Mesenchymal stem cell (in vitro differentiated cells and primary cell): ENCODE results near the gene MEIKIN.

Experiments used
- DNase-seq: peaks from one replicate; pipeline ENCODE4 v3.0.0-alpha.2; 2013
- H2AFZ ChIP-seq: one replicate; pipeline ENCODE4 v1.6.1; 2013; ENCODE audit warnings: low read depth, mild to moderate bottlenecking, control low read depth, inconsistent platforms, low read length, moderate library complexity
- H2AK5ac ChIP-seq: 2 replicates; pipeline ENCODE4 v1.6.1; 2013; ENCODE audit warnings: low read length, moderate library complexity, mild to moderate bottlenecking, inconsistent platforms; ENCODE audit not compliant: severe bottlenecking
- H2BK120ac ChIP-seq: one replicate; pipeline ENCODE4 v1.6.1; 2013; ENCODE audit warnings: low read depth, mild to moderate bottlenecking, inconsistent platforms, low read length, moderate library complexity
- H2BK12ac ChIP-seq, 2 experiments: one replicate each; pipeline ENCODE4 v1.6.1; 2013; ENCODE audit warnings: inconsistent platforms in 2 of 2, low read length in 2 of 2, mild to moderate bottlenecking in 2 of 2, moderate library complexity in 2 of 2, control low read depth in 1 of 2
- H2BK15ac ChIP-seq: one replicate; pipeline ENCODE4 v1.6.1; 2013; ENCODE audit warnings: mild to moderate bottlenecking, low read depth, inconsistent platforms; ENCODE audit not compliant: poor library complexity, severe bottlenecking
- H2BK5ac ChIP-seq: 2 replicates; pipeline ENCODE4 v1.6.1; 2013; ENCODE audit warnings: low read depth, mild to moderate bottlenecking, low read length, control low read depth, inconsistent platforms; ENCODE audit not compliant: poor library complexity, severe bottlenecking
- H3K14ac ChIP-seq, 2 experiments: one replicate each; pipeline ENCODE4 v1.6.1; 2013; ENCODE audit warnings: inconsistent platforms in 2 of 2, low read length in 2 of 2, control low read depth in 1 of 2, mild to moderate bottlenecking in 1 of 2, moderate library complexity in 1 of 2
- H3K18ac ChIP-seq, 2 experiments: one replicate each; pipeline ENCODE4 v1.6.1; 2013; ENCODE audit warnings: inconsistent platforms in 2 of 2, low read length in 2 of 2, control low read depth in 1 of 2, low read depth in 1 of 2, mild to moderate bottlenecking in 1 of 2
- H3K23ac ChIP-seq, 2 experiments: one replicate each; pipeline ENCODE4 v1.6.1; 2013; ENCODE audit warnings: inconsistent platforms in 2 of 2, low read length in 2 of 2, mild to moderate bottlenecking in 2 of 2, moderate library complexity in 2 of 2, control low read depth in 1 of 2
- H3K27ac ChIP-seq: 2 replicates; pipeline ENCODE4 v1.5.1; 2013; ENCODE audit warnings: mild to moderate bottlenecking, moderate library complexity, low read length, control low read depth, inconsistent platforms; ENCODE audit not compliant: poor library complexity, severe bottlenecking
- H3K27me3 ChIP-seq, 2 experiments: 2 replicates each; pipeline versions ENCODE4 v1.6.1 to v1.7.0; 2013; ENCODE audit warnings: low read length in 2 of 2, mild to moderate bottlenecking in 2 of 2, moderate library complexity in 2 of 2, control low read depth in 1 of 2, inconsistent platforms in 1 of 2; ENCODE audit not compliant: control insufficient read depth in 1 of 2, insufficient read depth in 1 of 2
- H3K36me3 ChIP-seq, 2 experiments: 2 replicates each; pipeline versions ENCODE4 v1.6.1 to v1.7.0; 2013; ENCODE audit warnings: low read length in 2 of 2, control low read depth in 1 of 2, inconsistent platforms in 1 of 2, low read depth in 1 of 2, mild to moderate bottlenecking in 1 of 2; ENCODE audit not compliant: insufficient read depth in 2 of 2, control insufficient read depth in 1 of 2
- H3K4ac ChIP-seq, 2 experiments: one replicate each; pipeline ENCODE4 v1.6.1; 2013; ENCODE audit warnings: inconsistent platforms in 2 of 2, low read length in 2 of 2, mild to moderate bottlenecking in 2 of 2, moderate library complexity in 2 of 2, control low read depth in 1 of 2, low read depth in 1 of 2
- H3K4me1 ChIP-seq: 2 replicates; pipeline ENCODE4 v1.6.1; 2013; ENCODE audit warnings: low read depth, low read length, control low read depth; ENCODE audit not compliant: control insufficient read depth, insufficient read depth
- H3K4me2 ChIP-seq: 2 replicates; pipeline ENCODE4 v1.6.1; 2013; ENCODE audit warnings: low read length, mild to moderate bottlenecking, inconsistent platforms; ENCODE audit not compliant: poor library complexity, severe bottlenecking
- H3K4me3 ChIP-seq, 2 experiments: 2 replicates each; pipeline versions ENCODE4 v1.5.1 to v1.7.0; 2013; ENCODE audit warnings: low read length in 2 of 2, mild to moderate bottlenecking in 2 of 2, control low read depth in 1 of 2, low read depth in 1 of 2; ENCODE audit not compliant: insufficient read depth in 1 of 2
- H3K79me1 ChIP-seq: replicated peaks from 2 replicates; pipeline ENCODE4 v1.6.1; 2013; ENCODE audit warnings: mild to moderate bottlenecking, control low read depth, low read length, inconsistent platforms; ENCODE audit not compliant: poor library complexity, severe bottlenecking
- H3K9ac ChIP-seq: 2 replicates; pipeline ENCODE4 v1.7.0; 2013; ENCODE audit warnings: mild to moderate bottlenecking, low read length, moderate library complexity
- H3K9me3 ChIP-seq: 2 replicates; pipeline ENCODE4 v1.7.0; 2013; ENCODE audit warnings: mild to moderate bottlenecking, low read length; ENCODE audit not compliant: control insufficient read depth
- H4K8ac ChIP-seq: one replicate; pipeline ENCODE4 v1.6.1; 2013; ENCODE audit warnings: inconsistent platforms, mild to moderate bottlenecking, low read length, moderate library complexity
- H4K91ac ChIP-seq: one replicate; pipeline ENCODE4 v1.6.1; 2013; ENCODE audit warnings: mild to moderate bottlenecking, low read length, inconsistent platforms
- WGBS: methylation state at CpG from one replicate; pipeline ENCODE4 v1.1.7; 2013; ENCODE audit warnings: mixed read lengths; 5-methylcytosine and 5-hydroxymethylcytosine counted together

MEIKIN gene

DNA sequence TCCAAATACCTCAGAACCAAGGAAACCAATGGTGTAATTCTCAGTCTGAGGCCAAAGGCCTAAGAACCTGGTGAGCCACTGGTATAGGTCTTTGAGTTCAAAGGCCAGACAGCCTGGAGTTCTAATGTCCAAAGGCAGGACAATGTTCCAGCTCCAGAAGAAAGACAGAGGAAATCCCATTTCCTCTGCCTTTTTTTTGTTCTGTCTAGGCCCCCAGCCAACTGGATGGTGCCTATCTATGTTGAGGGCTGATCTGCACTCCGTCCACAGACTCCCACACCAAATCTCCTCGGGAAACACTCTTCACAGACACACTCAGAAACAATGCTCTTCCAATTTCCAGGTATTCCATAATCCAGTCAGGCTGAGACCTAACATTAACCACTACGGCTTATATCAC is 178.8 kb downstream of the MEIKIN start:
- H2BK120ac ChIP-seq, result no peak overlapping the region
- no peak overlapping the region for H3K9ac ChIP-seq
- H2BK12ac ChIP-seq, result no peak overlapping the region
- no peak overlapping the region for H2AK5ac ChIP-seq
- H2AFZ ChIP-seq, result no peak overlapping the region
- H3K4ac ChIP-seq, result no peak overlapping the region
- no peaks in the 10 kb centered on the region for H3K27me3 ChIP-seq
- H3K23ac ChIP-seq, result no peak overlapping the region
- no peak overlapping the region for H3K18ac ChIP-seq
- H3K4me3 ChIP-seq, result no peak overlapping the region
- peaks cover 6 to 31% of the 10 kb centered on the region in 2 experiments for H3K36me3 ChIP-seq
- H3K79me1 ChIP-seq, result peaks cover 11% of the 10 kb centered on the region
- H3K14ac ChIP-seq, result no peak overlapping the region
- no peak overlapping the region for H4K8ac ChIP-seq
- H3K9me3 ChIP-seq, result no peaks in the 10 kb centered on the region
- DNase-seq, result no peak
- H3K27ac ChIP-seq, result no peak overlapping the region
- H3K4me2 ChIP-seq, result no peak overlapping the region
- WGBS, result 98% methylated on average over 3 of the region's 3 CpGs
- no peak overlapping the region for H4K91ac ChIP-seq
- no peak overlapping the region for H2BK5ac ChIP-seq
- no peak overlapping the region for H2BK15ac ChIP-seq
- H3K4me1 ChIP-seq, result peaks cover 4% of the 10 kb centered on the region

DNA sequence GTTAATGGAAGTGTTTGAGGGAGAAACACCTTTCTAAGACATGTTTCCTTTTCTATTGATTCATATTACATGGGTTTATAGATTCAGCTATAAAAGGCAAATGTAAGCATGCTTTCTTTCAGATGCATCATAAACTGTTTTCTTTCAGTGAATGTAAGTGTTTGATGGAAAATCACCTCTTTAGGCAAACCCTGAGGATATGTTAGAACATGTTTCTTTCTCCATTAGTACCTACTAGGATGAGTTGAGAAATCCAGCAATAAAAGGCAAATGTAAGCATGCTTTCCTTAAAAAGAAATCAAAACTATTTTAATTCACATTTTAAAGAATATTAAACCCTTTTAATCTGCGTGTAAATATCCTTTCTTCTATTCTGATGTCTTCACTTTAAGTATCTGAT is 180.2 kb downstream of the MEIKIN start:
- no peak overlapping the region for H2BK12ac ChIP-seq

DNA sequence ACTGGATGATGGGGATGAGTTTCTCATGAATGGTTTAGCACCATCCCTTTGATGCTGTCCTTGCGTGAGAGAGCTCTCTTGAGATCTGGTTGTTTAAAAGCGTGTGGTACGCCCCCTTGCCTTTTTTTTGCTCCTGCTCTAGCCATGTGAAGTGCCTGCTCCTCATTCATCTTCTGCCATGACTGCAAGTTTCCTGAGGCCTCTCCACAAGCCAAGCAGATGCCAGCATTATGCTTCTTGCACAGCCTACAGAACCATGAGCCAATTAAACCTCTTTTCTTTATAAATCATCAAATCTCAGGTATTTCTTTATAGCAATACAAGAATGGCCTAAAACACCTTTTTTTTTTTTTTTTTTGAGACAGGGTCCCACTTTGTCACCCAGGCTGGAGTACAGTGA is 181.5 kb downstream of the MEIKIN start:
- Histone ChIP-seq H3K79me1 (peaks cover 11% of the 10 kb centered on the region), H3K27ac (no peak overlapping the region), H3K18ac (no peak overlapping the region), H3K4me3 (no peak overlapping the region), H3K4me2 (no peak overlapping the region), H2BK15ac (no peak overlapping the region), H2BK120ac (no peak overlapping the region), H3K23ac (no peak overlapping the region), H3K9me3 (no peaks in the 10 kb centered on the region), H3K27me3 (no peaks in the 10 kb centered on the region), H3K14ac (no peak overlapping the region), H3K4ac (no peak overlapping the region), H3K9ac (no peak overlapping the region), H3K4me1 (peaks cover 4% of the 10 kb centered on the region), H2BK12ac (no peak overlapping the region), H4K91ac (no peak overlapping the region), H2AK5ac (no peak overlapping the region), H3K36me3 (peaks cover 6 to 31% of the 10 kb centered on the region in 2 experiments), H4K8ac (no peak overlapping the region), H2AFZ (no peak overlapping the region), H2BK5ac (no peak overlapping the region)
- DNase-seq, result no peak
- WGBS, result 98% methylated on average over 3 of the region's 3 CpGs

More for the DNA sequence above, 180.2 kb downstream of the MEIKIN start:
- WGBS, result 100% methylated on average over 1 of the region's 1 CpG
- Histone ChIP-seq H3K4me3 (no peak overlapping the region), H3K9ac (no peak overlapping the region), H2BK5ac (no peak overlapping the region), H3K9me3 (no peaks in the 10 kb centered on the region), H2AFZ (no peak overlapping the region), H3K27ac (no peak overlapping the region), H4K8ac (no peak overlapping the region), H3K4ac (no peak overlapping the region), H3K36me3 (peaks cover 6 to 31% of the 10 kb centered on the region in 2 experiments), H2BK120ac (no peak overlapping the region), H3K4me2 (no peak overlapping the region), H2AK5ac (no peak overlapping the region), H3K14ac (no peak overlapping the region), H3K27me3 (no peaks in the 10 kb centered on the region), H4K91ac (no peak overlapping the region), H3K79me1 (peaks cover 11% of the 10 kb centered on the region), H3K4me1 (peaks cover 4% of the 10 kb centered on the region), H3K23ac (no peak overlapping the region), H3K18ac (no peak overlapping the region), H2BK15ac (no peak overlapping the region)
- DNase-seq, result no peak

DNA sequence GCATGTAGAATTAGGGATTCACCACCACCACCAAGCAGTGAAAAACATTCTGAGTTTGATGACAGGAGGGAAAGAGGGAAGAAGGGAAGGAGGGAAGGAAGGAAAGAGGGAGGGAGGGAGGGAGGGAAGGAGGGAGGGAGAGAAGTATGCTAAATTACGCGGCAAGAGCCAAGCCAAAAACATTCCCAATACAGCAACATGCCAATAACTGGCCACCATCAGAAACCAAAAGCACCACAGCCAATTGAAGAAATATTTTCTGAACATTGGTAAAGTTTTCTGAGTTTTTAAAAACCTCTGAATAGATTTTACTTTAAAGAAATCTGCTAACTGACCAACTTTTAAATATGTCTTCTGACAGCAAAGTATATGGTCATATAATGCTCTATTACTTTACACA is 184.7 kb downstream of the MEIKIN start:
- H2AFZ ChIP-seq, result no peak overlapping the region
- H3K27ac ChIP-seq, result no peak overlapping the region
- H3K4me1 ChIP-seq, result peaks cover 2% of the 10 kb centered on the region
- H2BK15ac ChIP-seq, result no peak overlapping the region
- H3K4me3 ChIP-seq, result no peak overlapping the region
- no peak overlapping the region for H3K4me2 ChIP-seq
- H3K9ac ChIP-seq, result no peak overlapping the region
- no peak overlapping the region for H3K23ac ChIP-seq
- no peak overlapping the region for H2BK120ac ChIP-seq
- H3K14ac ChIP-seq, result no peak overlapping the region
- DNase-seq, result no peak
- no CpG with 5 or more reads among the region's 2 CpGs for WGBS
- H3K4ac ChIP-seq, result no peak overlapping the region
- no peaks in the 10 kb centered on the region for H3K27me3 ChIP-seq
- H3K36me3 ChIP-seq, result peaks cover 6 to 28% of the 10 kb centered on the region in 2 experiments
- no peak overlapping the region for H4K8ac ChIP-seq
- H2AK5ac ChIP-seq, result no peak overlapping the region
- H2BK5ac ChIP-seq, result no peak overlapping the region
- no peak overlapping the region for H3K18ac ChIP-seq
- no peak overlapping the region for H2BK12ac ChIP-seq
- H4K91ac ChIP-seq, result no peak overlapping the region
- no peaks in the 10 kb centered on the region for H3K9me3 ChIP-seq
- peaks cover 9% of the 10 kb centered on the region for H3K79me1 ChIP-seq
